ENCODE results near the gene PGS1. TPM values are rescaled to one million over a fixed set of nuclear protein-coding genes. Genes with fewer than 3 reads are reported as not detected.
A peak's percentile ranks its signal among the peaks of the same experiment; 100 is the strongest.

The PGS1 gene
- total and polyA plus RNA-seq, 7 experiments from 2014 or later, result 36.1 to 84.3 (median 77.3) TPM

DNA sequence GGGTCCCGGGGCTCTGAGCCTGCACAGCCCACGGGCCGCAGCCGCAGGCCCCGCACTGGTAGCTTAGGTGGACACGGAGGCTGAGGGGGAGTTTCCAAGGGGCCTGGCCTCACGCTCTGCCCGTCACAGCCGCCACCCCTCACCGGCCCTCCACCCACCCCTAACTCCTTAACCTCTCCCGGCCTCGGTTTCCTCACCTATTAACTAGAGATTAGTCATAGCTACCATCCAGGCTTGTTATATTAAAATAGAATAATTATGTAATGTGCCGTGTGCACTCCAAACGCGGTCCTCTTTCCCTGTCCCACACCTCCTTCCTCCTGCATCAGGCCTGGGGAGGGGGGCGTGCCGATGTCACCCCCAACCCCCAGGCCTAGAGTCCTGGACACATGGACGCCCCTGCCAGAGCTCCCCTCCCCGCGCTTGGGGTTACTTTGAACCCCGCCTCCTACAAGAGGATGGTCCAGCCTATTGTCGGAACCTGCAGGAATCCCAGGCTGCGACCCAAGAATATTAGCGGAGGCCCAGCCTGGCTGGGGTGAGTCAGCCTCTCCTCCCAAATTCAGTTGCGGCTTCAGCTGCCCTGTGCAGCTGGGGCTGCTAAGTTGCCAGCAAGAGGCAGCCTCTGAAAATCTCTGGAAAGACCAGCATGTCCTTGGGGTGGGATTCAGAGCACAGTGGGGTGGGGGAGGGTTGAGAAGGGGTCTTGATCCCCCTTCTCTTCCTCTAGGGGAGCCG lies 35.8 kb upstream of the PGS1 start:
- ChIA-PET POLR2A (interaction anchor here (0.9 to 3.9 kb wide), 5 partner anchors 8 to 90 kb away, joined by 3 to 17 read pairs (median 11); no protein-coding TSS in a partner anchor), CTCF (interaction anchor here (0.6 to 0.8 kb wide), 2 partner anchors 18 to 91 kb away, joined by 3 read pairs; no protein-coding TSS in a partner anchor)
- no peaks in the 10 kb centered on the region for H3K36me3 ChIP-seq (ENCODE audit: control insufficient read depth in 2 of 3, insufficient read depth in 3 of 3, low read length in 3 of 3)
- DNase-seq, result no peak
- no peaks in the 10 kb centered on the region for H3K9me3 ChIP-seq (ENCODE audit: control insufficient read depth in 2 of 3, low read length in 3 of 3)
- H3K4me3 ChIP-seq (ENCODE audit: low read length), result peak overlapping the region; percentile 46
- Mint-ChIP-seq H3K27me3 (peaks cover 0 to 12% (median 0%) of the 10 kb centered on the region in 5 donors), H3K36me3 (peaks cover 0 to 3% (median 0%) of the 10 kb centered on the region in 5 donors), H3K27ac (peak overlapping the region; percentile 90 to 99 (median 97)), H3K4me3 (peak overlapping the region; percentile 75 to 85 (median 82)), H3K4me1 (peaks cover 60 to 83% (median 70%) of the 10 kb centered on the region in 7 donors), H3K9me3 (peaks cover 0 to 2% (median 0%) of the 10 kb centered on the region in 11 donors)
- intact Hi-C loops (cut with micrococcal nuclease), result loop anchor here (1.0 to 5.0 kb wide), 6 partner anchors 9 to 90 kb away; partner anchors contain the start of gene SOCS3 (in 1 of the 2)
- H3K4me1 ChIP-seq (ENCODE audit: control insufficient read depth in 2 of 2, insufficient read depth in 2 of 2, low read length in 2 of 2), result peaks cover 47 to 74% of the 10 kb centered on the region in 2 donors
- no peak for ATAC-seq
- peak overlapping the region; percentile 82 for H3K27ac ChIP-seq (ENCODE audit: low read depth, low read length)
- no peaks in the 10 kb centered on the region for H3K27me3 ChIP-seq (ENCODE audit: control insufficient read depth in 2 of 2, insufficient read depth in 2 of 2, low read length in 2 of 2)

- Mint-ChIP-seq H3K4me1 (peaks cover 64 to 88% (median 76%) of the 10 kb centered on the region in 7 donors), H3K9me3 (peaks cover 0 to 2% (median 0%) of the 10 kb centered on the region in 11 donors), H3K27ac (peak overlapping the region; percentile 90 to 99 (median 97)), H3K4me3 (peak overlapping the region; percentile 75 to 85 (median 82)), H3K27me3 (peaks cover 0 to 11% (median 0%) of the 10 kb centered on the region in 5 donors), H3K36me3 (peaks cover 0 to 3% (median 0%) of the 10 kb centered on the region in 5 donors)
- Histone ChIP-seq H3K27ac (ENCODE audit: low read depth, low read length) (peak overlapping the region; percentile 82), H3K36me3 (ENCODE audit: control insufficient read depth in 2 of 3, insufficient read depth in 3 of 3, low read length in 3 of 3) (no peaks in the 10 kb centered on the region), H3K4me3 (ENCODE audit: low read length) (peak overlapping the region; percentile 46), H3K9me3 (ENCODE audit: control insufficient read depth in 2 of 3, low read length in 3 of 3) (no peaks in the 10 kb centered on the region), H3K4me1 (ENCODE audit: control insufficient read depth in 2 of 2, insufficient read depth in 2 of 2, low read length in 2 of 2) (peaks cover 51 to 79% of the 10 kb centered on the region in 2 donors), H3K27me3 (ENCODE audit: control insufficient read depth in 2 of 2, insufficient read depth in 2 of 2, low read length in 2 of 2) (no peaks in the 10 kb centered on the region)
- POLR2A ChIA-PET, result interaction anchor here (0.6 to 3.9 kb wide), 6 partner anchors 8 to 91 kb away, joined by 3 to 17 read pairs (median 8); no protein-coding TSS in a partner anchor
- peak; percentile 44 for ATAC-seq
- intact Hi-C loops (cut with micrococcal nuclease), result loop anchor here (1.0 to 5.0 kb wide), 6 partner anchors 10 to 91 kb away; partner anchors contain the start of gene SOCS3 (in 1 of the 2)
- DNase-seq, result peak in 1 of 9 donors; percentile 34
- CTCF ChIA-PET, result interaction anchor here (0.7 to 1.8 kb wide), 6 partner anchors 8 to 79 kb away, joined by 3 to 9 read pairs (median 6); no protein-coding TSS in a partner anchor
Measured at GRCh38 chr17:78343187-78343542, 35.3 kb upstream of the PGS1 start.

GRCh38 chr17:78343543-78344201 lies 34.8 kb upstream of the PGS1 start:
- Histone ChIP-seq H3K4me1 (ENCODE audit: control insufficient read depth in 2 of 2, insufficient read depth in 2 of 2, low read length in 2 of 2) (peaks cover 55 to 77% of the 10 kb centered on the region in 2 donors), H3K36me3 (ENCODE audit: control insufficient read depth in 2 of 3, insufficient read depth in 3 of 3, low read length in 3 of 3) (no peaks in the 10 kb centered on the region), H3K4me3 (ENCODE audit: low read length) (peak overlapping the region; percentile 46), H3K27ac (ENCODE audit: low read depth, low read length) (peak overlapping the region; percentile 82), H3K27me3 (ENCODE audit: control insufficient read depth in 2 of 2, insufficient read depth in 2 of 2, low read length in 2 of 2) (no peaks in the 10 kb centered on the region), H3K9me3 (ENCODE audit: control insufficient read depth in 2 of 3, low read length in 3 of 3) (no peaks in the 10 kb centered on the region)
- Mint-ChIP-seq H3K36me3 (peaks cover 0 to 3% (median 0%) of the 10 kb centered on the region in 5 donors), H3K4me1 (peaks cover 66 to 88% (median 80%) of the 10 kb centered on the region in 7 donors), H3K9me3 (peaks cover 0 to 2% (median 0%) of the 10 kb centered on the region in 11 donors), H3K4me3 (peak overlapping the region; percentile 75 to 85 (median 82)), H3K27ac (peak overlapping the region; percentile 90 to 99 (median 97)), H3K27me3 (peaks cover 0 to 10% (median 0%) of the 10 kb centered on the region in 5 donors)
- ATAC-seq, result peak; percentile 89
- CTCF ChIA-PET, result interaction anchor here (0.6 to 1.8 kb wide), 12 partner anchors 9 to 1462 kb away, joined by 3 to 9 read pairs (median 4); no protein-coding TSS in a partner anchor
- DNase-seq, result peak; percentile 57 to 89 (median 83)
- intact Hi-C loops (cut with micrococcal nuclease), result loop anchor here (1.0 to 5.0 kb wide), 6 partner anchors 10 to 91 kb away; partner anchors contain the start of gene SOCS3 (in 1 of the 2)
- POLR2A ChIA-PET, result interaction anchor here (0.6 to 3.9 kb wide), 9 partner anchors 9 to 208 kb away, joined by 4 to 17 read pairs (median 5); no protein-coding TSS in a partner anchor

GRCh38 chr17:78344666-78345065 lies 33.8 kb upstream of the PGS1 start:
- Histone ChIP-seq H3K4me3 (ENCODE audit: low read length) (no peak overlapping the region), H3K9me3 (ENCODE audit: control insufficient read depth in 2 of 3, low read length in 3 of 3) (no peaks in the 10 kb centered on the region), H3K27ac (ENCODE audit: low read depth, low read length) (peak overlapping the region; percentile 82), H3K36me3 (ENCODE audit: control insufficient read depth in 2 of 3, insufficient read depth in 3 of 3, low read length in 3 of 3) (no peaks in the 10 kb centered on the region), H3K27me3 (ENCODE audit: control insufficient read depth in 2 of 2, insufficient read depth in 2 of 2, low read length in 2 of 2) (no peaks in the 10 kb centered on the region), H3K4me1 (ENCODE audit: control insufficient read depth in 2 of 2, insufficient read depth in 2 of 2, low read length in 2 of 2) (peaks cover 49 to 71% of the 10 kb centered on the region in 2 donors)
- no peak for DNase-seq
- Mint-ChIP-seq H3K4me1 (peaks cover 62 to 85% (median 78%) of the 10 kb centered on the region in 7 donors), H3K36me3 (peaks cover 0 to 4% (median 0%) of the 10 kb centered on the region in 5 donors), H3K27ac (peak overlapping the region; percentile 59 to 98 (median 97)), H3K27me3 (peaks cover 0 to 5% (median 0%) of the 10 kb centered on the region in 5 donors), H3K4me3 (peak overlapping the region in 9 of 10 donors; percentile 51 to 85 (median 74)), H3K9me3 (peaks cover 0 to 2% (median 0%) of the 10 kb centered on the region in 11 donors)
- intact Hi-C loops (cut with micrococcal nuclease), result loop anchor here in 1 of 2 donors (5.0 kb wide), 1 partner anchor 92 kb away; no protein-coding TSS in a partner anchor
- ATAC-seq, result no peak
- ChIA-PET CTCF (interaction anchor here (0.6 to 2.5 kb wide), 11 partner anchors 10 to 1461 kb away, joined by 3 to 11 read pairs (median 4); no protein-coding TSS in a partner anchor), POLR2A (interaction anchor here (0.8 to 3.9 kb wide), 6 partner anchors 15 to 93 kb away, joined by 4 to 15 read pairs (median 4); partner anchors contain the start of gene PGS1)

GRCh38 chr17:78345172-78345571 lies 33.3 kb upstream of the PGS1 start:
- Histone ChIP-seq H3K4me1 (ENCODE audit: control insufficient read depth in 2 of 2, insufficient read depth in 2 of 2, low read length in 2 of 2) (peaks cover 49 to 75% of the 10 kb centered on the region in 2 donors), H3K4me3 (ENCODE audit: low read length) (peak overlapping the region; percentile 8), H3K27ac (ENCODE audit: low read depth, low read length) (peak overlapping the region; percentile 82), H3K36me3 (ENCODE audit: control insufficient read depth in 2 of 3, insufficient read depth in 3 of 3, low read length in 3 of 3) (no peaks in the 10 kb centered on the region), H3K27me3 (ENCODE audit: control insufficient read depth in 2 of 2, insufficient read depth in 2 of 2, low read length in 2 of 2) (no peaks in the 10 kb centered on the region), H3K9me3 (ENCODE audit: control insufficient read depth in 2 of 3, low read length in 3 of 3) (no peaks in the 10 kb centered on the region)
- Mint-ChIP-seq H3K36me3 (peaks cover 0 to 4% (median 0%) of the 10 kb centered on the region in 5 donors), H3K9me3 (peaks cover 0 to 2% (median 0%) of the 10 kb centered on the region in 11 donors), H3K27me3 (peaks cover 0 to 3% (median 0%) of the 10 kb centered on the region in 5 donors), H3K4me1 (peaks cover 62 to 86% (median 80%) of the 10 kb centered on the region in 7 donors), H3K4me3 (peak overlapping the region in 7 of 10 donors; percentile 56 to 85 (median 76)), H3K27ac (peak overlapping the region in 8 of 9 donors; percentile 88 to 98 (median 97))
- DNase-seq (no peak), ATAC-seq (no peak)
- ChIA-PET POLR2A (interaction anchor here (0.6 to 3.9 kb wide), 6 partner anchors 10 to 93 kb away, joined by 3 to 15 read pairs (median 4); partner anchors contain the start of gene PGS1), CTCF (interaction anchor here (0.6 to 2.5 kb wide), 6 partner anchors 10 to 95 kb away, joined by 3 to 11 read pairs (median 3); no protein-coding TSS in a partner anchor)
- intact Hi-C loops (cut with micrococcal nuclease), result no loop called here

Data from naive thymus-derived CD4-positive, alpha-beta T cell (primary cell).